ENCODE data around the gene CDH23.

DNA sequence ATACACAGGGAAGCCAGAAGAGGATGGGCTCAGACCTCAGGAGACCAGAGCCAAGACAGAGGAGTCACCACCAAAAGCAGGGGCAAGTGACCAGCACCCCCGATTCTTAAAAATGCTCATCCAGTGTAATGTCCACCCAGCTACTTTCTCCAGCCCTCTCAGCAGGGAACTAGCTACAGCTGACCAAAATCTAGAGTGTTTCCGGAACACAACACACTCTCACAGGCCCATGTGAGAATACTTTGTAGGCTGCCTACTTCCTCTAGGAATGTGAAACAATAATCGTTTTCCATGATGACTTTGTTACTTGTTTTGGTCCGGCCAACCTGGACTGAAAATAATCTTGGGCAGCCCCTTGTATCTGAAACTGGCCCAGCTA lies 439.9 kb downstream of the CDH23 start:
- TF ChIP-seq CTCF (conservative IDR thresholded peaks at IDR 0.05 in 1 of 2, IDR thresholded peaks at IDR 0.05 in 1 of 2; ENCODE audit: extremely low read depth in 1 of 2, insufficient read depth in 1 of 2, low read depth in 1 of 2, low read length in 2 of 2) (no peak), EZH2 (IDR thresholded peaks at IDR 0.05; ENCODE audit: borderline replicate concordance, low read length) (no peak)
